HG03565 (cell line): ENCODE data around the gene NAT14.
"Not testable (repeated sequence)": the region's sequence is repeated elsewhere in the genome, so short reads cannot be mapped to it uniquely, and the experiment has no call there.

Experiments
- ATAC-seq: cut with Tn5 transposase; IDR thresholded peaks from one replicate; pipeline ENCODE4 v1.9.1; 2021; ENCODE audit warnings: mild to moderate bottlenecking, moderate library complexity; ENCODE audit not compliant: unreplicated experiment

NAT14 gene

DNA sequence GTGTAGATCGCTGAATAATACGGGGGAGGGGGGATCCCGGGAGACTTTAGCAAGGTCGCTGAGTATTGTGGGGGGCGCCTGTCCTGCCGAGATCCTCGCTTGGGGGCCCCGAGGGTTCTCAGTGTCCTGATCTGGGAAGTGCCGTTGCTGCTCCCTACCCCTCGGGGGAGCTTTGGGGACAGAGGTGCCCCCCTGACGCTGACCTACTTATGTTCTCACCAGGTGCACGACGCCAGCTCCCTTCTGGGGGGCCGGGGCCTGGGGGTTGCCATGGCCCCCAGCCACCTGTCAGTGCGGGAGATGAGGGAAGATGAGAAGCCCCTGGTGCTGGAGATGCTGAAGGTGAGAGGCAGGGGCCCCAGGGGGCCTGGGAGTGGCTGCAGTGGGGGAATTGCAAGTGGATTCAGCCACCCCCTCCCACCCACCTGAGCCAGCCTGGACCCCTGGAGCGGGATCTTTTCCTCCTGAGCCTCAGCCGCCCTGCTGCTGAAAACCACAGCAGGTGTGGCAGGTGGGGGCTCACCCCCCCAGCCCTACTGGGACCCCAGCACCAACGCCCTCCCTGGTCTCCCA is 537 bp downstream of the NAT14 start:
- ATAC-seq = no peak

DNA sequence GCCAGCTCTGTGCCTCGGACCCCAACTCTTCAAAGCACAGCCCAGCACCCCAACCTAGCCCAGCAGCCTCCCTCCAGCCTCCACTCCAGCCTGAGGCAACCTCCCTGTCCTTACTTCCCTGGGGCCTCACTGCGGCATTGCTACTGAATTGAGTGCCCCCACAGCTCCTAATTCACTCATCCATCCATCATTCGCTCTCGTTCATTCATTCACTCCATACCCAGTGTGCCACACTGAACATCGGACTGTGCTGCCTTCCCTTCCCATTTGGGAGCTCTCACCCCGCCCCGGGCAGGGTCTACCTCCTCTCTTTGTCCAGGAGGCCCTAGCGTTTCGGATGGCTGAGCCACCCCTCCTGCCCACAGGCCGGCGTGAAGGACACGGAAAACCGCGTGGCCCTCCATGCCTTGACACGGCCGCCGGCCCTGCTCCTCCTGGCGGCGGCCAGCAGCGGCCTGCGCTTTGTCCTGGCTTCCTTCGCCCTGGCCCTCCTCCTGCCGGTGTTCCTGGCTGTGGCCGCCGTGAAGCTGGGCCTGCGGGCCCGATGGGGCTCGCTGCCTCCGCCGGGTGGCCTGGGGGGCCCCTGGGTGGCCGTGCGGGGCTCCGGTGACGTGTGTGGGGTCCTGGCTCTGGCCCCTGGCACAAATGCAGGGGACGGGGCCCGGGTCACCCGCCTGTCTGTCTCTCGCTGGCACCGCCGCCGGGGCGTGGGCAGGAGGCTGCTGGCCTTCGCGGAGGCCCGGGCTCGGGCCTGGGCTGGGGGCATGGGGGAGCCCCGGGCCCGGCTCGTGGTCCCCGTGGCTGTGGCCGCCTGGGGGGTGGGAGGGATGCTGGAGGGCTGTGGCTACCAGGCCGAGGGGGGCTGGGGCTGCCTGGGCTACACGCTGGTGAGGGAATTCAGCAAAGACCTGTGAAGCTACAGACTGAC is 1.3 kb downstream of the NAT14 start:
- ATAC-seq = no peak

DNA sequence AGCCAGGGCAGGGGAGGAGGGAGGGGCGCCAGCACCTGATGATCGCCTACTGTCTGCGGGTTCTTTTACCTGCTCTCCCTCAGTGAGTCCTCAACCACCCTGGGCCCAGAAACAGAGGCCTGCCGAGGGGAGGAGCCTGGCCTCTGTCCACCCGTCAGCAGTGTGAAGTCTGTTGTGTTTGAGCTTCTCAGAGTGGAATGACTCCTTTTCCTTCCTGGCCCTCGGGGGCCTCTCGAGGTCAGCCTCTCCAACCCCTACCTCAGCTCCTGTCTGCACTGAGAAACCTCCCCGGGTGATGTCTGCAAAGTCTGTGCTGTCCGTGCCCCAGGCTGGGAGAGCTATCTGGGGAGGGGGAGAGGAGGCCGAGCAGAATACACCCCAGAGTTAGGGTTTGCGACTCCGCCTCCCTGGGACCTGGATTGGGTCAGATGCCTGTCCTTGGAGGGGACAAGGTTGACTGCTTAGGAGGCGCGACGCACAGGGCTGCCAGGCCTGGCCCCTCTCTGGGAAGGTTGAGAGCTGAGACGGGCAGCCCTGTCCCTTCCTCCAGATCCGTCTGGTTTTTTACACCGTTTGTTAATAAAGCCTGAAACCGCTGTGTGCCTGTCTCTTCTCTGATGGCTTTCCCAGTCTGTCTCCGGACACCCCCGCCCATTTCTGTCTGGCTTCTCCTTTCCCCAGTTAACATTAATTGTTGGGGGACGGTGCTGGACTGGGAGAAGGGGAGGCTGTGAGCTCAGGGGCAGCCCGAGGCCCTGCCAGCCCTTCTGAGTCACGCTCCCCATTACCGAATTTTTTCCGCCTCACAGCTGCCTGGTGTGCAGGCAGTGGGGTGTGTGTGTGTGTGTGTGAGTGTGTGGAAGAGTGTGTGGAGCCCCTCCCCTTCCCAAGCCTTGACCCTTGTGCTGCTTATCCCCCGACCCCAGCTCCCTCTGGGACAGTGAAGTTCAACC is 2.3 kb downstream of the NAT14 start:
- ATAC-seq = no peak

- ATAC-seq = no peak
Observed at GRCh38 chr19:55487924-55488687, 3.1 kb downstream of the NAT14 start, which contains the start of gene SSC5D. Gene SSC5D (plus strand): TSS chr19:55488436. CDS start chr19:55488590, 154 bp downstream.

DNA sequence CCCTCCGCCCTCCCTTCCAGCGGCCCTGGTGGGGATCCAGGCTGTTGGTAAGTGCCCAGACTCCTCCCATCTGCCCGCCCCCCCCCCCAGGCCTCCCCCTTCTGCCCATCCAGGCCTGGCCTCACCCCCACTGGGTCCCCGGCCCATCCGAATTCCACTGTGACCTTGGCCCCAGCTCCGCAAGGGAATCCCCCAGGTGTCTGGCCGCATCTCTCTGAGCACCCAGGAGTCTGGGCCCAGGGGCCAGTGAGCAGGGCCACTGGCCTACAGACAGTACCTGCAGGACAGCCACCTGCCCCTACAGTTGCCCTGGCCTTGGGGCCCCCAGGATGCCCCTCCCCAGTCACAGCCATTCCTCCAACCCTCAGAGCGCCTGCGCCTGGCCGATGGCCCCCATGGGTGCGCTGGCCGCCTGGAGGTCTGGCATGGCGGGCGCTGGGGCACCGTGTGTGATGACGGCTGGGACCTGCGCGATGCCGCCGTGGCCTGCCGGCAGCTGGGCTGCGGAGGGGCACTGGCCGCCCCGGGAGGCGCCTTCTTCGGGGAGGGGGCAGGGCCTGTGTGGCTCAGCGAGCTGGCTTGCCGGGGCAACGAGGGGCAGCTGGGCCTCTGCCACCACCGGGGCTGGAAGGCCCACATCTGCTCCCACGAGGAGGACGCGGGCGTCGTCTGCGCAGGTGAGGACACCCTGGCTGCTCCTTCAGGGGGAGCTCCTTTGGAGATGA is 4.2 kb downstream of the NAT14 start:
- ATAC-seq = no peak

- no peak for ATAC-seq
Observed at GRCh38 chr19:55489711-55490477, 4.9 kb downstream of the NAT14 start.

- ATAC-seq = no peak
Observed at GRCh38 chr19:55490478-55491432, 5.8 kb downstream of the NAT14 start.

- no peak for ATAC-seq
Observed at GRCh38 chr19:55491546-55492360, 6.8 kb downstream of the NAT14 start.

GRCh38 chr19:55492362-55492944 is 7.5 kb downstream of the NAT14 start:
- ATAC-seq = no peak

DNA sequence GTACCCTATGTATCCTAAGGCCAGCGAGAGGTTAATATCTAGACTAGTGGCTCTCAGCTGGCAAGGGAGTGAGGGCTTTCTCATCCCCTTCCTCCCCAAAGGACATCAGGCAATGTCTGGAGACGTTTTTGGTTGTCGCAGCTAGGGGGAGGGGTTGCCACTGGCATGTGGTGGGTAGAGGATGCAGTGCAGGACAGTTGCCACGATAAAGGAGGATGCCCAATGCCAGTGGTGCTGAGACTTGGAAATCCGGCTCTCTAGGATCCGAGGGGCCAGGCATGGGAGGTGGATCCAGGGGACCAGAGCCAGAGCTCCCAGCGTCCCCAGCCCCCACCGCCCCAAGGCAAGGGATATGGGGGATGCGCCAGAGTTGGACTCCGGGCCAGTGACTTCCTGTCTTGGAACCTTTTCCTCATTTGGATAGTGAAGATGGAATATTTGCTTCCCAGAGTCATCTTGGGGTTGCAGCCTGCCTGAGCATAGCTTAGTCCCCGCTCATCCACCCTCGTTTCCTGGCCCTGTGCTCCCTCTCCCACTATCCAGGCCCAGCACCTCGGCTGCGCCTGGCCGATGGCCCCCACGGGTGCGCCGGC is 8.2 kb downstream of the NAT14 start:
- no peak for ATAC-seq

GRCh38 chr19:55493645-55494171 is 8.7 kb downstream of the NAT14 start:
- no peak for ATAC-seq

GRCh38 chr19:55494172-55494761 is 9.3 kb downstream of the NAT14 start:
- ATAC-seq = no peak

DNA sequence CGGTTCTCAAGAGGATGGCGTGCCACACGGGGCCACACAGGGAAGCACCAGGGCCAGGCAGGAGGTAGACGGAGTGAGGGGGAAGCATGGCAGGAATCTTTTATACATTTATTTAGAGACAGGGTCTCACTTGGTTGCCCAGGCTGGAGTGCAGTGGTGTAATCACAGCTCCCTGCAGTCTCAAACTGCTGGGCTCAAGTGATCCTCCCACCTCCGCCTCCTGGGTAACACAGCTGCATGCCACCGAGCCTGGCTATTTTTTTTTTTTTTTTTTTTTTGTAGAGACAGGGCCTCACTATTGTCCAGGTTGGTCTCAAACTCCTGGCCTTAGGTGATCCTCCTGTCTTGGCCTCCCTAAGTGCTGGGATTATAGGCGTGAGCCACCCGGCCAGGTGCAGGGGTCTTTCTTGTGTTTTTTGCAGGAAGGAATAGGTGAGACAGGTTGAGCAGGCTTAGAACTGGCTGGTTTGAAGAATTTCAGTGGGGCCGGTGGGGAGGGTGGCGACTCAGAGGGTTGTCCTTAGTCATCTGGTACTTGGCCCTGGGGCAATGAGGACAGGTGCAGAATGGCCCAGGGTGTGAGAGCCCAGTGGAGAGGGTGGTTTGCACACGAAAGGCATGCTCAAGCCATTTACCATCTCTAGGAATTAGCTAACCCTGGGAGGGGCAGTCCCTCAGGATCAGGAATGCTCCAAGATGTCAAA is 10.8 kb downstream of the NAT14 start:
- ATAC-seq = no peak

DNA sequence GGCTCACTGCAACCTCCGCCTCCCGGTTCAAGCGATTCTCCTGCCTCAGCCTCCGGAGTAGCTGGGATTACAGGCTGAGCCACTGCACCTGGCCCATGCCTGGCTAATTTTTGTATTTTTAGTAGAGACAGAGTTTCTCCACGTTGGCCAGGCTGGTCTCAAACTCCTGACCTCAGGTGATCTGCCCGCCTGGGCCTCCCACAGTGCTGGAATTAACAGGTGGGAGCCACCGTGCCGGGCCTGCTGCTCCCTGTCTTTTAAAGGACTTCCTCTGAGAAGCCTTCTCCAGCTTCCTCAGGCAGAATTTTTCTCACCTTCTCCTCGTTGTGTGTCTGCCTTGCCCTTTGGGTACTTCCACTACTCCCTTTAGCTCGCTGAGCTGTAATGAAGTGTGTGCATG is 11.8 kb downstream of the NAT14 start:
- ATAC-seq = not testable (repeated sequence)

DNA sequence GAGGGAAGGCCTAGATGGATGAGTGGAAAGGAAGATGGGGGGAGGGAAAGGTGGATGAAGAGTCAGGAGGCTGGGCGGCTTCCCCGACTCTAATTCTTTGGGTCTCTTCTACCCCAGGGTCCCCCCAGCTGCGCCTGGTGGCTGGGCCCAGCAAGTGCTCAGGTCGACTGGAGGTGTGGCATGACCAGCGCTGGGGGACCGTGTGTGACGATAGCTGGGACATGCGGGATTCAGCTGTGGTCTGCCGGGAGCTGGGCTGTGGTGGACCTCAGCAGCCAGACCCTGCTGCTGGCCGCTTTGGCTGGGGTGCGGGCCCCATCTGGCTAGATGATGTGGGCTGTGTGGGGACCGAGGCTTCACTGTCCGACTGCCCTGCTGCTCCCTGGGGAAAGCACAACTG is 12.8 kb downstream of the NAT14 start:
- ATAC-seq = no peak
